GM12878 (cell line): Measurements from ENCODE around the gene WDR89. TPM values are rescaled to one million over a fixed set of nuclear protein-coding genes. Genes with fewer than 3 reads are reported as not detected.

ENCODE experiments used
- ATAC-seq: fragments of 200-7000 bp; cut with Tn5 transposase; 3 replicates; pipeline ENCODE4 v1.9.1; 2020; ENCODE audit warnings: mild to moderate bottlenecking, moderate library complexity
- BruUV-seq: library from RNA; stranded (reverse); fragments of 400-500 nt; replicated peaks from 2 replicates; lab custom pipeline; 2021; lab: Mats Ljungman, UMichigan
- CTCF ChIA-PET: fragments of 300-600 bp; sonication (Branson Sonifier 250); formaldehyde crosslinking; extraction: SDS; loops from one replicate; lab custom pipeline; 2021; ENCODE audit warnings: inconsistent platforms; lab: Yijun Ruan, JAX
- POLR2A ChIA-PET: fragments of 350-600 bp; formaldehyde crosslinking; extraction: SDS; loops from one replicate; lab custom pipeline; 2021; ENCODE audit warnings: inconsistent platforms; lab: Charles Lee
- RAD21 ChIA-PET: fragments of 300-600 bp; sonication (Branson Sonifier 250); formaldehyde crosslinking; loops from one replicate; lab custom pipeline; 2023; ENCODE audit warnings: antibody characterized with exemption; ENCODE audit not compliant: unreplicated experiment; lab: Charles Lee
- SMC1A ChIA-PET: fragments of 300-600 bp; sonication (Branson Sonifier 250); formaldehyde crosslinking; loops from one replicate; lab custom pipeline; 2023; ENCODE audit not compliant: unreplicated experiment, uncharacterized antibody; lab: Charles Lee
- DNase-seq: peaks from one replicate; pipeline ENCODE4 v3.0.0-alpha.2; 2011; ENCODE audit warnings: low read depth, low spot score
- FAIRE-seq: peaks from 3 replicates; lab custom pipeline; 2011; peaks lifted over from hg19 to GRCh38; lab: Jason Lieb, UNC
- H2AFZ ChIP-seq: 2 replicates; pipeline ENCODE4 v1.6.0; 2011; ENCODE audit warnings: low read depth, low read length, control low read depth; ENCODE audit not compliant: control insufficient read depth
- H3K27ac ChIP-seq: 2 replicates; pipeline ENCODE4 v1.5.1; 2011; ENCODE audit warnings: control low read depth; ENCODE audit not compliant: control insufficient read depth, insufficient read depth
- H3K27me3 ChIP-seq, 2 experiments: replicated peaks in 1 of 2; 2 replicates each; pipeline versions ENCODE4 v1.6.0 to v1.6.1; 2011; ENCODE audit warnings: low read length in 1 of 2; ENCODE audit not compliant: control insufficient read depth in 2 of 2, insufficient read depth in 2 of 2
- H3K36me3 ChIP-seq, 2 experiments: 2 replicates each; pipeline ENCODE4 v1.5.1; 2011; ENCODE audit warnings: low read length in 1 of 2; ENCODE audit not compliant: control insufficient read depth in 2 of 2, insufficient read depth in 2 of 2
- H3K4me1 ChIP-seq: 2 replicates; pipeline ENCODE4 v1.6.1; 2011; ENCODE audit warnings: mild to moderate bottlenecking, low read length, moderate library complexity, mixed read lengths; ENCODE audit not compliant: control insufficient read depth, insufficient read depth
- H3K4me2 ChIP-seq: 2 replicates; pipeline ENCODE4 v1.6.0; 2011; ENCODE audit warnings: control low read depth; ENCODE audit not compliant: control insufficient read depth, insufficient read depth
- H3K4me3 ChIP-seq: fragments of 200-600 bp; sonication (generic); 2 replicates; pipeline ENCODE4 v1.5.1; 2016
- H3K79me2 ChIP-seq: 2 replicates; pipeline ENCODE4 v1.6.0; 2011; ENCODE audit warnings: low read length; ENCODE audit not compliant: control insufficient read depth, insufficient read depth
- H3K9ac ChIP-seq: 2 replicates; pipeline ENCODE4 v1.8.0; 2011; ENCODE audit warnings: low read length, control low read depth, mixed read lengths; ENCODE audit not compliant: control insufficient read depth, insufficient read depth
- H3K9me3 ChIP-seq: replicated peaks from 3 replicates; pipeline ENCODE4 v1.5.1; 2011; ENCODE audit warnings: mild to moderate bottlenecking, low read length; ENCODE audit not compliant: control insufficient read depth, insufficient read depth
- H4K20me1 ChIP-seq: 2 replicates; pipeline ENCODE4 v1.6.0; 2011; ENCODE audit not compliant: control insufficient read depth, insufficient read depth
- BHLHE40 ChIP-seq, 2 experiments: fragments of 450-650 bp in 1 of 2; IDR thresholded peaks; 2 replicates each; pipeline ENCODE4 v1.6.1; 2011 to 2017; ENCODE audit warnings: low read depth in 2 of 2, borderline replicate concordance in 1 of 2, improper control_type of control experiment in 1 of 2, low read length in 1 of 2, mild to moderate bottlenecking in 1 of 2
- CREB1 ChIP-seq: IDR thresholded peaks from 2 replicates; pipeline ENCODE4 v1.6.1; 2012; ENCODE audit warnings: low read depth, mild to moderate bottlenecking, inconsistent platforms
- FOXK2 ChIP-seq: fragments of 450-650 bp; IDR thresholded peaks from 2 replicates; pipeline ENCODE4 v1.6.1; 2017; ENCODE audit warnings: mild to moderate bottlenecking, moderate library complexity
- HDAC2 ChIP-seq: fragments of 200-600 bp; sonication (generic); IDR thresholded peaks from 2 replicates; pipeline ENCODE4 v1.6.1; 2017
- JUND ChIP-seq: IDR thresholded peaks from 2 replicates; pipeline ENCODE4 v1.6.1; 2012; ENCODE audit warnings: low read depth, mild to moderate bottlenecking, low read length, improper control_type of control experiment, moderate library complexity
- KLF5 ChIP-seq: fragments of 450-650 bp; IDR thresholded peaks from 2 replicates; pipeline ENCODE4 v1.6.1; 2014; ENCODE audit warnings: mild to moderate bottlenecking; ENCODE audit not compliant: partially characterized antibody
- MYC ChIP-seq: IDR thresholded peaks from 2 replicates; pipeline ENCODE4 v1.6.1; 2011; ENCODE audit warnings: mild to moderate bottlenecking, low read length, moderate library complexity, inconsistent platforms; ENCODE audit not compliant: insufficient read depth, insufficient replicate concordance, insufficient read length, severe bottlenecking
- NR2C2 ChIP-seq: IDR thresholded peaks from 2 replicates; pipeline ENCODE4 v1.6.1; 2011; ENCODE audit warnings: borderline replicate concordance, low read depth; ENCODE audit not compliant: control insufficient read depth, insufficient read length
- PAX8 ChIP-seq: fragments of 450-650 bp; IDR thresholded peaks from 2 replicates; pipeline ENCODE4 v1.6.1; 2017; ENCODE audit warnings: mild to moderate bottlenecking, moderate library complexity
- PKNOX1 ChIP-seq: fragments of 450-650 bp; IDR thresholded peaks from 2 replicates; pipeline ENCODE4 v1.6.1; 2016; ENCODE audit warnings: mild to moderate bottlenecking
- POLR2AphosphoS5 ChIP-seq: IDR thresholded peaks from 2 replicates; pipeline ENCODE4 v1.6.1; 2011; ENCODE audit warnings: mild to moderate bottlenecking, low read length, inconsistent platforms
- RAD51 ChIP-seq: fragments of 450-650 bp; IDR thresholded peaks from 2 replicates; pipeline ENCODE4 v1.6.1; 2016; ENCODE audit warnings: moderate library complexity, mild to moderate bottlenecking, inconsistent platforms
- ZZZ3 ChIP-seq: IDR thresholded peaks from 2 replicates; pipeline ENCODE4 v1.6.1; 2011; ENCODE audit warnings: low read depth; ENCODE audit not compliant: control insufficient read depth, insufficient read length
- WGBS: methylation state at CpG from one replicate; pipeline ENCODE4 v1.1.6; 2016; ENCODE audit warnings: low lambda C conversion rate; ENCODE audit not compliant: insufficient replicate concordance, insufficient coverage; ENCODE audit errors: missing lambda C conversion rate; 5-methylcytosine and 5-hydroxymethylcytosine counted together
- in situ Hi-C: fragments of 300-500 bp; cut with MboI; formaldehyde crosslinking; loops from 9 replicates; pipeline ENCODE4 v1.14.3; 2018; ENCODE audit warnings: mixed read lengths
- intact Hi-C: fragments of 100-400 bp; cut with micrococcal nuclease; formaldehyde crosslinking; loops from one replicate; pipeline ENCODE4 v1.14.2; 2022; ENCODE audit not compliant: unreplicated experiment
- polyA plus RNA-seq, 11 experiments: library from polyadenylated mRNA; depleted of rRNA in 4 of 11; unstranded in 6 of 11; stranded (reverse) in 5 of 11; fragments of >200 nt; fragmentation: Nextera tagmentation in 4 of 11; fragmentation: Illumina TruSeq in 1 of 11; extraction: Ambion mirVana in 4 of 11; extraction: Trizol in 1 of 11; gene quantifications; 1 replicate in 1 of 11; 2 replicates in 10 of 11; pipeline versions ENCODE4 v1.2.1 to v1.2.3, GENCODE V29; 2011 to 2016; ENCODE audit warnings: inconsistent platforms in 2 of 11, missing spikeins in 2 of 11, low read depth in 1 of 11
- total RNA-seq, 4 experiments: library from RNA; depleted of rRNA in 3 of 4; stranded (reverse); fragments of >200 nt in 3 of 4; fragmentation: Illumina TruSeq in 1 of 4; extraction: Trizol in 1 of 4; gene quantifications; 2 replicates each; pipeline versions ENCODE4 v1.2.1 to v1.2.3, GENCODE V29; 2013 to 2021
- TF ChIP-seq, protein P1 (sequence below): fragments of 450-650 bp; IDR thresholded peaks from 2 replicates; pipeline ENCODE4 v1.6.1; 2018; ENCODE audit warnings: mild to moderate bottlenecking, low read depth, moderate library complexity; ENCODE audit not compliant: partially characterized antibody
- TF ChIP-seq, protein P2 (sequence below): IDR thresholded peaks from 2 replicates; pipeline ENCODE4 v1.6.1; 2012; ENCODE audit warnings: low read depth, low read length, improper control_type of control experiment

Gene WDR89
- total and polyA plus RNA-seq, 10 of the 15 experiments (the other 5 are each of a cell fraction or from before 2014, with no cell fraction given): 11.8 to 25.7 (median 17.5) TPM

- DNase-seq (no peak), FAIRE-seq (no peak), ATAC-seq (no peak)
- Histone ChIP-seq H3K4me2 (no peak overlapping the region), H3K27ac (no peak overlapping the region), H3K27me3 (no peaks in the 10 kb centered on the region), H2AFZ (no peak overlapping the region), H3K4me3 (no peak overlapping the region), H3K4me1 (no peaks in the 10 kb centered on the region), H3K9ac (no peak overlapping the region), H3K36me3 (no peaks in the 10 kb centered on the region), H3K79me2 (no peaks in the 10 kb centered on the region), H4K20me1 (no peaks in the 10 kb centered on the region), H3K9me3 (no peaks in the 10 kb centered on the region)
- WGBS: 53% methylated on average over 4 of the region's 4 CpGs
- ChIA-PET SMC1A (interaction anchor here (0.6 to 1.0 kb wide), 2 partner anchors 53 to 206 kb away, joined by 3 to 4 read pairs; no protein-coding TSS in a partner anchor), POLR2A (no interaction called here), RAD21 (no interaction called here), CTCF (no interaction called here)
- in situ Hi-C loops (loop anchor here (25.0 kb wide), 1 partner anchor 1411 kb away; no protein-coding TSS in a partner anchor), intact Hi-C loops (no loop called here)
- no peak for TF ChIP-seq NR2C2
- TF ChIP-seq ZZZ3: no peak
- no peak for TF ChIP-seq HDAC2
- no peak for TF ChIP-seq PKNOX1
- TF ChIP-seq BHLHE40 (IDR thresholded peaks at IDR 0.05; ENCODE audit: borderline replicate concordance in 1 of 2, low read depth in 2 of 2, low read length in 1 of 2): no peak
- no peak for TF ChIP-seq RAD51
- BruUV-seq: no TSS peak
Observed at GRCh38 chr14:63573581-63573980, 68.1 kb downstream of the WDR89 start.

DNA sequence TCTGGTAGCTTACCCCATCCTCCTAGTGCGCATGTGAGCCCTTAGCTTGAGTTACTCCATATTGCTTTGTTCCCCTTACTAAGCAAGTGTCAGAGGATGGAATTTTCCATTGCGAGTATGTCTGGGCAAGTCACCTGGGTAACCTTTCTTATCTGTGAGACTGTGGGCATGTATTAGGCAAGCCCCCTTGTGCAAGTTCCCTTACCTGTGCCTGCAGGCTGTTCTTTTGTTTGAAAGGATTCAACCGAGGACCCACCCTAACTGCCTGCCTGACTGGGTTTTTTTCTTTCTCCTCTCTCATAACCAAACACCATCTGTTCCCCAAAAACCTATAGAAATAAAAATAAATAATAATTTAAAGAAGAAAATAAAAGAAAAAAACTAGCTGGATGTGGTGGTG lies 76.2 kb downstream of the WDR89 start:
- Histone ChIP-seq H3K79me2 (no peaks in the 10 kb centered on the region), H3K9ac (no peak overlapping the region), H3K27ac (no peak overlapping the region), H3K4me2 (no peak overlapping the region), H2AFZ (no peak overlapping the region), H3K4me3 (no peak overlapping the region), H4K20me1 (no peaks in the 10 kb centered on the region), H3K27me3 (no peaks in the 10 kb centered on the region), H3K9me3 (no peaks in the 10 kb centered on the region), H3K36me3 (no peaks in the 10 kb centered on the region), H3K4me1 (no peaks in the 10 kb centered on the region)
- ChIA-PET CTCF (interaction anchor here (1.5 kb wide), 1 partner anchor 176 kb away, joined by 4 read pairs; no protein-coding TSS in a partner anchor), SMC1A (no interaction called here), POLR2A (interaction anchor here (1.2 kb wide), 1 partner anchor 57 kb away, joined by 3 read pairs; no protein-coding TSS in a partner anchor), RAD21 (no interaction called here)
- no peak for DNase-seq
- intact Hi-C loops: no loop called here
- ATAC-seq: no peak
- 52% methylated on average over 3 of the region's 3 CpGs for WGBS
- no peak for FAIRE-seq
- BruUV-seq: no TSS peak
- in situ Hi-C loops: loop anchor here (25.0 kb wide), 1 partner anchor 1403 kb away; no protein-coding TSS in a partner anchor
- TF ChIP-seq KLF5 (no peak), POLR2AphosphoS5 (no peak), MYC (no peak), PAX8 (no peak), FOXK2 (no peak), JUND (no peak), CREB1 (no peak)
- TF ChIP-seq, protein P1, sequence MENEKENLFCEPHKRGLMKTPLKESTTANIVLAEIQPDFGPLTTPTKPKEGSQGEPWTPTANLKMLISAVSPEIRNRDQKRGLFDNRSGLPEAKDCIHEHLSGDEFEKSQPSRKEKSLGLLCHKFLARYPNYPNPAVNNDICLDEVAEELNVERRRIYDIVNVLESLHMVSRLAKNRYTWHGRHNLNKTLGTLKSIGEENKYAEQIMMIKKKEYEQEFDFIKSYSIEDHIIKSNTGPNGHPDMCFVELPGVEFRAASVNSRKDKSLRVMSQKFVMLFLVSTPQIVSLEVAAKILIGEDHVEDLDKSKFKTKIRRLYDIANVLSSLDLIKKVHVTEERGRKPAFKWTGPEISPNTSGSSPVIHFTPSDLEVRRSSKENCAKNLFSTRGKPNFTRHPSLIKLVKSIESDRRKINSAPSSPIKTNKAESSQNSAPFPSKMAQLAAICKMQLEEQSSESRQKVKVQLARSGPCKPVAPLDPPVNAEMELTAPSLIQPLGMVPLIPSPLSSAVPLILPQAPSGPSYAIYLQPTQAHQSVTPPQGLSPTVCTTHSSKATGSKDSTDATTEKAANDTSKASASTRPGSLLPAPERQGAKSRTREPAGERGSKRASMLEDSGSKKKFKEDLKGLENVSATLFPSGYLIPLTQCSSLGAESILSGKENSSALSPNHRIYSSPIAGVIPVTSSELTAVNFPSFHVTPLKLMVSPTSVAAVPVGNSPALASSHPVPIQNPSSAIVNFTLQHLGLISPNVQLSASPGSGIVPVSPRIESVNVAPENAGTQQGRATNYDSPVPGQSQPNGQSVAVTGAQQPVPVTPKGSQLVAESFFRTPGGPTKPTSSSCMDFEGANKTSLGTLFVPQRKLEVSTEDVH: no peak
- TF ChIP-seq, protein P2, sequence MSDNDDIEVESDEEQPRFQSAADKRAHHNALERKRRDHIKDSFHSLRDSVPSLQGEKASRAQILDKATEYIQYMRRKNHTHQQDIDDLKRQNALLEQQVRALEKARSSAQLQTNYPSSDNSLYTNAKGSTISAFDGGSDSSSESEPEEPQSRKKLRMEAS: no peak
